Measurements from ENCODE around the gene PRKRA.
"Not testable (repeated sequence)": the region's sequence is repeated elsewhere in the genome, so short reads cannot be mapped to it uniquely, and the experiment has no call there.

PRKRA gene

DNA sequence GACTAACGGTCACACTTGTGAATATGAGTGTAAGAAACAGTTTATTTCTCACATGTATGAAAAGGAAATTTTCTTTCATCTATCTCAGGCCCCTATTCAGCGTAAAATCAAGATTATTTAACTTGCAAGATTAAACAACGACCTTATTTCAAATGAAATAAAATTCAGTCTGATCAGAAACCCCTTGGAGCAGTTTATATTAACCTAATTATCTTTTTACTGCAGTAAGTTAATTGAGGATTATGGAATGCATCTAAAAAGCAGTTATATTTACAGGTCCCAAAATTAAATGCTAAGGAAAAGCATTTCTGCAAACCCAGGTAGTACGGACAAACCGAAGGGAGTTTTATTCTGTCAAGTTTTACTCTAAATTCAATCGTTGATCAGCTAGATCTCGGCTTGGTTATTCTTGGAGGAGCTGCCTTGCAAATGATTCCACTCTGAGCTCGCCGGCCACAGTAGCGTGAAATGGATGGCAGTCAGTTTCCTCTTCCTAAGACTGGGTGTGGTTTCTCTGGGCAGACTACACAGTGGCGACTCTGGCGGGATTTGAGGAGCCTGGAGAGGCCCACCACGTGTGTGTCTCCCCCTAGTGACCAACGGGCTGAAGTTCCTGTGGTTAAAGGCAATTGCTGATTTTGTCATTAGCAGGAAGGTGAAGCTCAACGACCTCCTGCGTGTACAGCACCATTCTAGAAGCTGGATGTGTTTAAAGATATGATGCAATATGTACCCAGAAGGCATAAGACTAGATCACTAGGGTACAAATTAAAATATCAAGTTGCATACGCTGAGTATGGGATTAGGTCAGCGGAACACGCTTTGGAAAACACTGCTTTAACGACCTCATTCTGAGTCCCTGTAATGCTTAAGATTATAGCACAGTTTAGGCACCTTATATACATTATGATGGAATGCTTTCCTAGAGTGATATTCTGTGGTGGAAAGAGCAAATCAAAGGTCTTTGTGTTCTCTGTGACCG lies 36.4 kb downstream of the PRKRA start:
- ATAC-seq: peak; percentile 94
- TF ChIP-seq ZFP3 (CRISPR knock-in tag; IDR thresholded peaks at IDR 0.05): peak; percentile 73; the same call in 1 of the 2 replicates
- TF ChIP-seq TCF4 (CRISPR knock-in tag; IDR thresholded peaks at IDR 0.05; ENCODE audit: borderline replicate concordance): no peak

GRCh38 chr2:178413472-178414265 lies 37.3 kb downstream of the PRKRA start:
- ATAC-seq: peak; percentile 93
- TF ChIP-seq, protein P1, sequence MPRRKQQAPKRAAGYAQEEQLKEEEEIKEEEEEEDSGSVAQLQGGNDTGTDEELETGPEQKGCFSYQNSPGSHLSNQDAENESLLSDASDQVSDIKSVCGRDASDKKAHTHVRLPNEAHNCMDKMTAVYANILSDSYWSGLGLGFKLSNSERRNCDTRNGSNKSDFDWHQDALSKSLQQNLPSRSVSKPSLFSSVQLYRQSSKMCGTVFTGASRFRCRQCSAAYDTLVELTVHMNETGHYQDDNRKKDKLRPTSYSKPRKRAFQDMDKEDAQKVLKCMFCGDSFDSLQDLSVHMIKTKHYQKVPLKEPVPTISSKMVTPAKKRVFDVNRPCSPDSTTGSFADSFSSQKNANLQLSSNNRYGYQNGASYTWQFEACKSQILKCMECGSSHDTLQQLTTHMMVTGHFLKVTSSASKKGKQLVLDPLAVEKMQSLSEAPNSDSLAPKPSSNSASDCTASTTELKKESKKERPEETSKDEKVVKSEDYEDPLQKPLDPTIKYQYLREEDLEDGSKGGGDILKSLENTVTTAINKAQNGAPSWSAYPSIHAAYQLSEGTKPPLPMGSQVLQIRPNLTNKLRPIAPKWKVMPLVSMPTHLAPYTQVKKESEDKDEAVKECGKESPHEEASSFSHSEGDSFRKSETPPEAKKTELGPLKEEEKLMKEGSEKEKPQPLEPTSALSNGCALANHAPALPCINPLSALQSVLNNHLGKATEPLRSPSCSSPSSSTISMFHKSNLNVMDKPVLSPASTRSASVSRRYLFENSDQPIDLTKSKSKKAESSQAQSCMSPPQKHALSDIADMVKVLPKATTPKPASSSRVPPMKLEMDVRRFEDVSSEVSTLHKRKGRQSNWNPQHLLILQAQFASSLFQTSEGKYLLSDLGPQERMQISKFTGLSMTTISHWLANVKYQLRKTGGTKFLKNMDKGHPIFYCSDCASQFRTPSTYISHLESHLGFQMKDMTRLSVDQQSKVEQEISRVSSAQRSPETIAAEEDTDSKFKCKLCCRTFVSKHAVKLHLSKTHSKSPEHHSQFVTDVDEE (CRISPR knock-in tag; IDR thresholded peaks at IDR 0.05): peak; percentile 33; the same call in 1 of the 2 replicates
- TF ChIP-seq OSR1 (CRISPR knock-in tag; IDR thresholded peaks at IDR 0.05): no peak
- no peak for TF ChIP-seq ESRRG (CRISPR knock-in tag; IDR thresholded peaks at IDR 0.05)
- TF ChIP-seq ZFP3 (CRISPR knock-in tag; IDR thresholded peaks at IDR 0.05): peak; percentile 94
- no peak for TF ChIP-seq ZFP30 (CRISPR knock-in tag; IDR thresholded peaks at IDR 0.05)
- TF ChIP-seq CSDC2 (CRISPR knock-in tag; IDR thresholded peaks at IDR 0.05): 0 out of 2 replicates have a peak, but pooled peaks have one; percentile 34

- ATAC-seq: not testable (repeated sequence)
Observed at GRCh38 chr2:178412453-178412852, 38.5 kb downstream of the PRKRA start.

DNA sequence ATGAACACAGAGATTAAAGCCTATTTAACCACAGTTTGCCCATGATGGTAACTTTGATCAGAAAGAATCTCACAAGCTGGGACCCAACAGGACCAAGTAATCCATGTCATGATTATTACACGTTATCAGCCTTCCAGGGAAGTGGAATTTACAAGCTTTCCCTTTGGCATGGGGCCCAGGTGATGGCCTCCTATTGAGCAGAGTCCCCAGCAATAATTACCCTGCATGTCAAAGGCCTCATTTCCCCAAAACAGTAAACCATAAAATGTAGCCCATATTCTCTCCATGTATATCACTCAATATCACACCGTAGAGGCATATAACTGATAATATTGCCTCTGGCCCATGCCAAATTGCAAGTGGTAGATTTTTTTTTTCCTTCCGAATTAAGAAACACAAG lies 38.9 kb downstream of the PRKRA start:
- no peak for TF ChIP-seq ZFP30 (CRISPR knock-in tag; IDR thresholded peaks at IDR 0.05)
- no peak for TF ChIP-seq PPARA (CRISPR knock-in tag; IDR thresholded peaks at IDR 0.05; ENCODE audit: borderline replicate concordance)
- no peak for TF ChIP-seq OSR1 (CRISPR knock-in tag; IDR thresholded peaks at IDR 0.05)
- no peak for TF ChIP-seq ARNTL (CRISPR knock-in tag; IDR thresholded peaks at IDR 0.05; ENCODE audit: borderline replicate concordance, low read depth)
- no peak for TF ChIP-seq SNAI2 (CRISPR knock-in tag; IDR thresholded peaks at IDR 0.05)
- TF ChIP-seq ISL1 (CRISPR knock-in tag; IDR thresholded peaks at IDR 0.05): no peak
- TF ChIP-seq TOX (CRISPR knock-in tag; IDR thresholded peaks at IDR 0.05; ENCODE audit: borderline replicate concordance): no peak
- TF ChIP-seq, protein P1 (CRISPR knock-in tag; IDR thresholded peaks at IDR 0.05): no peak
- TF ChIP-seq, protein P2, sequence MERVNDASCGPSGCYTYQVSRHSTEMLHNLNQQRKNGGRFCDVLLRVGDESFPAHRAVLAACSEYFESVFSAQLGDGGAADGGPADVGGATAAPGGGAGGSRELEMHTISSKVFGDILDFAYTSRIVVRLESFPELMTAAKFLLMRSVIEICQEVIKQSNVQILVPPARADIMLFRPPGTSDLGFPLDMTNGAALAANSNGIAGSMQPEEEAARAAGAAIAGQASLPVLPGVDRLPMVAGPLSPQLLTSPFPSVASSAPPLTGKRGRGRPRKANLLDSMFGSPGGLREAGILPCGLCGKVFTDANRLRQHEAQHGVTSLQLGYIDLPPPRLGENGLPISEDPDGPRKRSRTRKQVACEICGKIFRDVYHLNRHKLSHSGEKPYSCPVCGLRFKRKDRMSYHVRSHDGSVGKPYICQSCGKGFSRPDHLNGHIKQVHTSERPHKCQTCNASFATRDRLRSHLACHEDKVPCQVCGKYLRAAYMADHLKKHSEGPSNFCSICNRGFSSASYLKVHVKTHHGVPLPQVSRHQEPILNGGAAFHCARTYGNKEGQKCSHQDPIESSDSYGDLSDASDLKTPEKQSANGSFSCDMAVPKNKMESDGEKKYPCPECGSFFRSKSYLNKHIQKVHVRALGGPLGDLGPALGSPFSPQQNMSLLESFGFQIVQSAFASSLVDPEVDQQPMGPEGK (CRISPR knock-in tag; IDR thresholded peaks at IDR 0.05; ENCODE audit: borderline replicate concordance): no peak
- TF ChIP-seq RARB (CRISPR knock-in tag; IDR thresholded peaks at IDR 0.05): no peak
- ATAC-seq: no peak

GRCh38 chr2:178409261-178409660 lies 41.7 kb downstream of the PRKRA start:
- no peak for ATAC-seq
- TF ChIP-seq ZFP30 (CRISPR knock-in tag; IDR thresholded peaks at IDR 0.05) (no peak), POU6F1 (CRISPR knock-in tag; IDR thresholded peaks at IDR 0.05; ENCODE audit: borderline replicate concordance, low read depth) (no peak), CSDC2 (CRISPR knock-in tag; IDR thresholded peaks at IDR 0.05) (no peak), BACH2 (CRISPR knock-in tag; IDR thresholded peaks at IDR 0.05; ENCODE audit: borderline replicate concordance) (no peak), ZFP3 (CRISPR knock-in tag; IDR thresholded peaks at IDR 0.05) (no peak), SNAI2 (CRISPR knock-in tag; IDR thresholded peaks at IDR 0.05) (no peak), CREB5 (CRISPR knock-in tag; IDR thresholded peaks at IDR 0.05; ENCODE audit: low read depth) (no peak), ZNF70 (CRISPR knock-in tag; IDR thresholded peaks at IDR 0.05) (no peak), RARB (CRISPR knock-in tag; IDR thresholded peaks at IDR 0.05) (no peak), ZC3H10 (CRISPR knock-in tag; IDR thresholded peaks at IDR 0.05) (no peak), OSR1 (CRISPR knock-in tag; IDR thresholded peaks at IDR 0.05) (no peak), TOX (CRISPR knock-in tag; IDR thresholded peaks at IDR 0.05; ENCODE audit: borderline replicate concordance) (no peak), ZNF8 (CRISPR knock-in tag; IDR thresholded peaks at IDR 0.05) (no peak)
